Spleen (tissue), 11 donors: ENCODE results near the gene ETHE1. TPM values are rescaled to one million over a fixed set of nuclear protein-coding genes. Genes with fewer than 3 reads are reported as not detected.

Source experiments
- DNase-seq: peaks from one replicate; pipeline ENCODE4 v3.0.0-alpha.2; 2020
- H3K27ac ChIP-seq, 8 donors: fragments of 200-600 bp; sonication (generic) in 7 of 8; 1 replicate in 4 of 8; 2 replicates in 4 of 8; pipeline versions ENCODE4 v1.5.0 to v1.8.0; 2016 to 2021; ENCODE audit warnings: inconsistent platforms in 4 of 8, mild to moderate bottlenecking in 4 of 8, moderate library complexity in 1 of 8
- H3K27me3 ChIP-seq, 7 donors: fragments of 200-600 bp; sonication (generic) in 6 of 7; replicated peaks in 1 of 7; 1 replicate in 4 of 7; 2 replicates in 3 of 7; pipeline versions ENCODE4 v1.5.0 to v1.8.0; 2016 to 2021; ENCODE audit warnings: inconsistent platforms in 3 of 7, mild to moderate bottlenecking in 1 of 7
- H3K36me3 ChIP-seq, 6 donors: fragments of 200-600 bp; sonication (generic) in 5 of 6; 1 replicate in 4 of 6; 2 replicates in 2 of 6; pipeline versions ENCODE4 v1.5.0 to v1.8.0; 2016 to 2021; ENCODE audit warnings: inconsistent platforms in 2 of 6
- H3K4me1 ChIP-seq, 6 donors: fragments of 200-600 bp; sonication (generic) in 5 of 6; 1 replicate in 3 of 6; 2 replicates in 3 of 6; pipeline versions ENCODE4 v1.5.0 to v1.8.0; 2016 to 2021; ENCODE audit warnings: inconsistent platforms in 3 of 6
- H3K4me3 ChIP-seq, 8 donors: fragments of 200-600 bp; sonication (generic) in 7 of 8; 1 replicate in 4 of 8; 2 replicates in 4 of 8; pipeline versions ENCODE4 v1.5.0 to v1.8.0; 2016 to 2021; ENCODE audit warnings: inconsistent platforms in 4 of 8, mild to moderate bottlenecking in 4 of 8, moderate library complexity in 2 of 8
- H3K9me3 ChIP-seq, 8 donors: fragments of 200-600 bp; sonication (generic) in 7 of 8; 1 replicate in 4 of 8; 2 replicates in 4 of 8; pipeline versions ENCODE4 v1.5.0 to v1.8.0; 2016 to 2021; ENCODE audit warnings: inconsistent platforms in 4 of 8
- POLR2A ChIP-seq, 3 donors: fragments of 450-650 bp; IDR thresholded peaks; one replicate each; pipeline ENCODE4 v1.5.1; 2017; ENCODE audit warnings: antibody characterized with exemption in 3 of 3, mild to moderate bottlenecking in 1 of 3
- POLR2AphosphoS5 ChIP-seq, 3 donors: sonication (generic); formaldehyde crosslinking; IDR thresholded peaks; one replicate each; pipeline ENCODE4 v1.5.1; 2017; ENCODE audit warnings: antibody characterized with exemption in 3 of 3
- WGBS, 5 donors: extraction: QIAGEN DNeasy Blood & Tissue Kit in 3 of 5; methylation state at CpG; one replicate each; pipeline versions ENCODE4 v1.1.5 to v1.1.7; 2013 to 2018; 5-methylcytosine and 5-hydroxymethylcytosine counted together
- intact Hi-C: fragments of 100-400 bp; cut with DNase I; formaldehyde crosslinking; loops from one replicate; pipeline ENCODE4 v1.15.0; 2023; ENCODE audit warnings: low total_unique reads
- polyA plus RNA-seq, 3 donors: library from polyadenylated mRNA; stranded (reverse); fragments of 200-250 nt; gene quantifications; one replicate each; pipeline ENCODE4 v1.2.1, GENCODE V29; 2013
- total RNA-seq, 7 donors: library from RNA; depleted of rRNA in 3 of 7; stranded (reverse); fragments of >200 nt in 3 of 7; fragmentation: NEBNext Ultra II Directional in 4 of 7; extraction: Animal tissue kit (Norgen Biotek cat#: 25700) in 4 of 7; gene quantifications; one replicate each; pipeline versions ENCODE4 v1.1.0 to v1.2.1, GENCODE V29; 2016 to 2021
- TF ChIP-seq, protein P1 (sequence below), 11 experiments: fragments of 200-600 bp in 7 of 11; fragments of 450-650 bp in 4 of 11; sonication (generic) in 4 of 11; IDR thresholded peaks in 8 of 11; conservative IDR thresholded peaks in 3 of 11; 1 replicate in 7 of 11; 2 replicates in 4 of 11; pipeline versions ENCODE4 v1.4.0 to v1.8.0; 2016 to 2021; ENCODE audit warnings: antibody characterized with exemption in 11 of 11, inconsistent platforms in 4 of 11, mild to moderate bottlenecking in 1 of 11
- donor health status: healthy with polysubstance abuse.
- donor health status: DM: no; HTN: no; CAD: no; lungs with moderate emphysema.
- donor health status: DM: no; HTN: no; CAD: no.
- donor health status: Bipolar disorder and iron deficiency.
- donor health status: healthy.
- donor health status: DM: no; HTN: no; CAD: no.
- donor health status: DM: yes; HTN: yes; CAD: no.

Gene ETHE1
- total and polyA plus RNA-seq, 10 donors = 20.2 to 53.4 (median 34.9) TPM

DNA sequence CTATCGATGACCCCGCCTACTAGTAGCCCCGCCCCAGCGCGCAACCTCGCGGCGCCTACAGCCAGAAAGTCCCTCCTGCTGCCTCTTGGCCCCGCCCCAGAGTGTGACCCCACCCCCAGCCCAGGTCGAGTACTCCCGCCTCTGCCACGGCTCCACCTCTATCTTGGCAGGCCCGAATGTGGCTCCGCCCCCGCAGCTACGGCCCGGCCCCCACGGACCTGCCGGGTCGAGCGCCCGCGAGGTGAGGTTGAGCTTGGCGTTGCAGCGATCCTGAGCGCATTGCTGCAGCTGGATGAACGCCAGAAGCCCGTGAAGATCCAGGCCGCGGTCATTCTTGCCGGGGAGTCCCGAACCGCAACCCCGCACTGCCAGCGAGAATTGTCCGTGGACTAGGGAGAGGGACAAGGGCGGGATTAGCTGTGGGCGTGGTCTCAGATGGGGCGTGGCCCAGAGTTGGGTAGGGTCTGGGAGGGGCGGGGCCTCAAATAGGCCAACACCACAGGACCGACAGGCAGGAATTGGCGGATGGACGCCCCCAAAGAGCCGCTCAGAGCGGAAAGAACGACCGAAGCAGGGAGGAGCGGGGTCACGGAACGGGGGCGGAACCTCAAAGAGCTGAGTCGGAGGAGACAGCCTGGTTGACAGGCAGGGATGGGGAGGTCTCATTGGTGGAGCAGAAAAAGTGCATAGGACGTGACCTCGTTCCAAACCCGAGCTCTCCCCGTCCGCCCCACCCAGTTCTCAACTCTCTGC lies 63.4 kb downstream of the ETHE1 start:
- H3K4me1 ChIP-seq = peaks cover 5 to 55% (median 19%) of the 10 kb centered on the region in 6 donors

DNA sequence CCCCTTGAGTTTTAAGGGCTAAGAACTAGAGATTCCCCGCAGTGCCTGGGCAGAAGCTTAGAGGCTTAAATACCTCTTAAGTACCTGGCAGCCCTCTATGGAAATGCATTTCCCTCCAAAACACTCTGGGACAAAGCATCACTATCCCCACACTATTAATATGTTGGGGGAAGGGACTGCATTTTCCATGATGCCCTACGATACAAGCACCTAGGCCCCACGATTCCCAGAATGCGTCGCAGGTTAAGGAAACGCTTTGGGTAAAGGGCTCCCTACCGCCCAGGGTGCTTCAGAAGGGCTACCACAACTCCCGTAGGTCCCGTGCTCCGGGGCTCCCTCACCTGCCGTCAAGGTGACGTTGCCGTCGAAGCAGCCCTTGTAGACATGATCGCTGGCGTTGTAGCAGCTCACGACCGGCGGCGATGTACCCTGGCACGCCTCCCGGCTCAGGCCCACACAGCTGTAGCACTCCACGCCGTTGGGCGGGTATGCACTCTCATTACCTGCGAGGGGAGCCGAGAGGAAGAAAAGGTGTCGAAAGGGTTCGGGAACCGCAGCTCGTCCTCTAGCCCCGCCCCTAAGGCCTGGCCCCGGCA lies 64.1 kb downstream of the ETHE1 start:
- peak overlapping the region in 7 of 8 donors; percentile 76 to 89 (median 86) for H3K27ac ChIP-seq
- no peaks in the 10 kb centered on the region for H3K36me3 ChIP-seq
- intact Hi-C loops = no loop called here
- DNase-seq = no peak
- H3K9me3 ChIP-seq = no peaks in the 10 kb centered on the region
- WGBS, 5 donors = 11 to 57% (median 14%) methylated on average over 7 to 33 of the region's 33 CpGs
- peaks cover 5 to 51% (median 19%) of the 10 kb centered on the region in 6 donors for H3K4me1 ChIP-seq
- no peak for TF ChIP-seq POLR2AphosphoS5 (IDR thresholded peaks at IDR 0.05)
- TF ChIP-seq, protein P1, sequence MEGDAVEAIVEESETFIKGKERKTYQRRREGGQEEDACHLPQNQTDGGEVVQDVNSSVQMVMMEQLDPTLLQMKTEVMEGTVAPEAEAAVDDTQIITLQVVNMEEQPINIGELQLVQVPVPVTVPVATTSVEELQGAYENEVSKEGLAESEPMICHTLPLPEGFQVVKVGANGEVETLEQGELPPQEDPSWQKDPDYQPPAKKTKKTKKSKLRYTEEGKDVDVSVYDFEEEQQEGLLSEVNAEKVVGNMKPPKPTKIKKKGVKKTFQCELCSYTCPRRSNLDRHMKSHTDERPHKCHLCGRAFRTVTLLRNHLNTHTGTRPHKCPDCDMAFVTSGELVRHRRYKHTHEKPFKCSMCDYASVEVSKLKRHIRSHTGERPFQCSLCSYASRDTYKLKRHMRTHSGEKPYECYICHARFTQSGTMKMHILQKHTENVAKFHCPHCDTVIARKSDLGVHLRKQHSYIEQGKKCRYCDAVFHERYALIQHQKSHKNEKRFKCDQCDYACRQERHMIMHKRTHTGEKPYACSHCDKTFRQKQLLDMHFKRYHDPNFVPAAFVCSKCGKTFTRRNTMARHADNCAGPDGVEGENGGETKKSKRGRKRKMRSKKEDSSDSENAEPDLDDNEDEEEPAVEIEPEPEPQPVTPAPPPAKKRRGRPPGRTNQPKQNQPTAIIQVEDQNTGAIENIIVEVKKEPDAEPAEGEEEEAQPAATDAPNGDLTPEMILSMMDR (IDR thresholded peaks at IDR 0.05 in 8 of 11, conservative IDR thresholded peaks at IDR 0.05 in 3 of 11) = peak in 1 of 11 experiments; percentile 18
- H3K27me3 ChIP-seq = peaks cover 0 to 20% (median 0%) of the 10 kb centered on the region in 7 donors
- peak overlapping the region; percentile 62 to 91 (median 82) for H3K4me3 ChIP-seq

More for the DNA sequence above, 63.4 kb downstream of the ETHE1 start:
- intact Hi-C loops = no loop called here
- Histone ChIP-seq H3K4me3 (peak overlapping the region; percentile 62 to 91 (median 82)), H3K27me3 (peaks cover 0 to 20% (median 0%) of the 10 kb centered on the region in 7 donors), H3K27ac (peak overlapping the region; percentile 76 to 89 (median 85)), H3K36me3 (no peaks in the 10 kb centered on the region), H3K9me3 (no peaks in the 10 kb centered on the region)
- TF ChIP-seq POLR2AphosphoS5 (IDR thresholded peaks at IDR 0.05) (peak; percentile 39 to 81 (median 75)), POLR2A (IDR thresholded peaks at IDR 0.05) (no peak)
- TF ChIP-seq, protein P1 (IDR thresholded peaks at IDR 0.05 in 8 of 11, conservative IDR thresholded peaks at IDR 0.05 in 3 of 11) = peak in 2 of 11 experiments; percentile 23 to 25
- DNase-seq = peak; percentile 99
- WGBS, 5 donors = 0 to 2% (median 1%) methylated on average over 18 to 57 of the region's 57 CpGs

DNA sequence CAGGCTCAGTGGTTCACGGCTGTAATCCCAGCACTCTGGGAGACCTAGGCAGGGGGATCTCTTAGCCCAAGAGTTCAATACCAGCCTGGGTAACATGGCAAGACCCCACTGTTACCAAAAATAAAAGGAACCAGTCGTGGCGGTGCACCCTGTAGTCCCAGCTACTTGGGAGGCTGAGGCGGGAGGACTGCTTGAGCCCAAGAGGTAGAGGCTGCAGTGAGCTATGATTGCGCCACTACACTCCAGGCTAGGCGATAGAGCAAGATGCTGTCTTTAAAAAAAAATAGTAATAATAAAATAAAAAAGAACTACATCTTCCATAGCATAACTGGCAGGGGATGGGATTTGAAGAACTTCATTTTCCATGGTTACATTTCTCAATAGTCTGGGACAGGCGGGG lies 64.6 kb downstream of the ETHE1 start:
- DNase-seq = no peak
- Histone ChIP-seq H3K4me3 (peak overlapping the region in 5 of 8 donors; percentile 76 to 91 (median 83)), H3K9me3 (no peaks in the 10 kb centered on the region), H3K27ac (no peak overlapping the region), H3K4me1 (peaks cover 5 to 46% (median 19%) of the 10 kb centered on the region in 6 donors), H3K36me3 (no peaks in the 10 kb centered on the region), H3K27me3 (peaks cover 0 to 20% (median 0%) of the 10 kb centered on the region in 7 donors)
- intact Hi-C loops = no loop called here
- TF ChIP-seq, protein P1 (IDR thresholded peaks at IDR 0.05 in 8 of 11, conservative IDR thresholded peaks at IDR 0.05 in 3 of 11) = no peak
- TF ChIP-seq POLR2A (IDR thresholded peaks at IDR 0.05) = no peak
- TF ChIP-seq POLR2AphosphoS5 (IDR thresholded peaks at IDR 0.05) = no peak
- WGBS, 5 donors = 83 to 95% (median 92%) methylated on average over 7 of the region's 7 CpGs

DNA sequence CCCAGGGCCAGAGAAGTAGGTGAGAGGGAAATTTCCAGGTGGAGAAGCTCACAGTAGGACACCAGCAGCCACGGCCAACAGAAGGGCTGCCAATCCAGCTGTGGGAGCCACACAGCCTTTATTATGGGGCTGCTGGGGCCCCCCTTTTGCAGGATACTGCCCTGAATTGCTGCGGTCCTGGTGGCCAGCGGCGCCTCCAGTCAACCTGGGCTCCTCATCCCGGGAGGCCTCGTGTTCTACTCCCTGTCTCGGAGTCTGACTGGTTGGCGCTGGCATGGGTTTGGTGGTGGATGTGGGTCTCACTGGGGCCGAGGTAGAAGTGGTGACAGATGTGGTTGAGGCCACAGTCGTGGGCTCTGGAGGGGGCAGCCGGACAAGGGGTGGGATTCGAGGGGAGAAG lies 65.7 kb downstream of the ETHE1 start:
- no peak for DNase-seq
- Histone ChIP-seq H3K9me3 (no peaks in the 10 kb centered on the region), H3K27ac (no peak overlapping the region), H3K27me3 (peaks cover 0 to 18% (median 0%) of the 10 kb centered on the region in 7 donors), H3K4me3 (no peak overlapping the region), H3K36me3 (no peaks in the 10 kb centered on the region), H3K4me1 (peaks cover 5 to 42% (median 19%) of the 10 kb centered on the region in 6 donors)
- 86 to 92% (median 90%) methylated on average over 12 of the region's 12 CpGs for WGBS, 5 donors
- TF ChIP-seq, protein P1 (IDR thresholded peaks at IDR 0.05 in 8 of 11, conservative IDR thresholded peaks at IDR 0.05 in 3 of 11) = no peak
- TF ChIP-seq POLR2AphosphoS5 (IDR thresholded peaks at IDR 0.05) (no peak), POLR2A (IDR thresholded peaks at IDR 0.05) (no peak)
- intact Hi-C loops = no loop called here
